NCI-H2196 treated with DMSO at 0.1 percent for 48 hours (cell line): ENCODE measurements around the gene LEKR1.

ENCODE experiments used
- DNase-seq: peaks from one replicate; lab custom pipeline; 2025; ENCODE audit not compliant: unreplicated experiment; lab: John Stamatoyannopoulos, UW

The LEKR1 gene

DNA sequence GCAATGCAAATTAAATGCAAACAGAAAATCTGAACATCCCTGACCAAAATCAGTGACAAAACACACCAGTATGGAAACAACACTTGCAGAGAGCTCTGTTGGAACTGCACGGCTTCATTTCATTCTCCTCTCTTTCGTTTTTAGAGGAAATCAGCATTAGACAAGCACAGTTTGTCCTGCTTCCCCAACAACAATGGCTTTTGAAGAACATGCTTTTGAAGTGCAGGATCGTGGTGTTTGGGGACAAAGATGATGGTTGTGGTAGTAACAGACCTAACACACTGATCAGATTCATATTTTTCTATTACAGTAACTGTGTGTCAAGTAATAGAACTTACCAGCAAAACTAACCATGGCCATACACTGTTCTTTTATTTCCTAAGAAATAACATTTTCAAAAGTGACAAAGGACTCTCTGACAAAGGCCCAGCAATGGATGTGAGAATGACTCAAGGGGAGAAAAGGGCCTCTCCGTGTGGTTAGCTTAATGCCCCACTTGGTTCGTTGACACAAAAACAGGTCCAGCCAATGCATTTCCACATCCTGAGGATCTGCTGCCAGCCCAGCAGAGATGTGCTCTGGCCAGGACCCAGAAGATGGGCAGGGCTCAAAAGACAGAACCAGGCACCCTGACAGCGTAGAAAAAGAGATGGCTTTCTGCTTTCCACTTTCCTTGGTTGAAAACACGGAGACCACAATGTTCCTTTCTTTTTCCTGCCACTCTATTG, 249.7 kb downstream of the LEKR1 start:
- no peak for DNase-seq

DNA sequence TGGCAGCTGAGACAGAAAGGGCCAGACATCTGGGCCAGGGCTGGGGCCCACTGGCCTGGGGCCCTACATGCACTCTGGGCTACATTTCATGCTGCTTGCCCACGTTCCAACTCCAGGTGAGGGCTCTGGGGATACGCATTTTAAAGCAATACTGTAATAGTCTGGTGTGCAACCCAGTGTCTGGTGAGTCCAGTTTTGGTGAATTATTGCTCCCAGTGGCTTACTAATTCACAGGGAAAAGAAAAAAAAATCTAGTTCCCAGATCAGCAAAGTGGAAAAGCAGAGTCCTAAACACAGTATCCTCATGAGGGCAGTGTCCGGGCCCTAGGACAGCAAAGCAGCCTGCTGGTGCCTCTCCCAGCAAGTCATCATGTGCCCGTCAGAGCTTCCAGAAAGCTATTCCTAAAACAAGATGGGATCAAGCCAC, 251.4 kb downstream of the LEKR1 start:
- DNase-seq, result no peak

DNA sequence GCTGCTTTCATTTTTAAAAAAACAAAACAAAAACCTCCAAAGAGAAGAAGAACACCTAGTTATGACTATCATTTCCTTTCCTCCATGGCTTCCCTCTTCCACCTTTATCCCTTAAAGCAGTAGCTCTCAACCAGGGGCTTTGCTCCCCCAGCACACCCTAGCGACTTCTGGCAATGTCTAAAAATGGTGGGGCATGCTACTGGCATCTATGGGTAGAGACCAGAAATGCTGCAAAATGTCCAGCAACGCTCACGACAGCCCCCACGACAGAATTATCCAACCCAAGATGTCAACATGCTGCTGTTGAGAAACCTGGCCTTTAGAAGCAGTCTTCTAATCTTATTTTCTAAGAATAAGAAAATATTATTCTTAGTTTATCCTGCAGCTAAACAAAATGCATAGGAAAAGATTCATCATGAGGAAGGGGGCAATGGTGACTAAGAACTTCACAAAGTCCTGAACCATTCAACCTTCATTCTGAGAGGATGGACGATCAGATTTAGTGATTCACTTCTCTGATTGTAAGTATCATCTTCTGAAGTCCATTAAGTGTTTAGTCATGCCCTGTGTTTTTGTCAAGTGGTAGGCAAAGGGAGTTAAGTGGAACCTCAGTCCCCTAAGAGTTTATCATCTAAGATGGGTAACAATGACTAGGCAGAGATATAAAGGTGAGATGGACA, 252.1 kb downstream of the LEKR1 start:
- no peak for DNase-seq

DNA sequence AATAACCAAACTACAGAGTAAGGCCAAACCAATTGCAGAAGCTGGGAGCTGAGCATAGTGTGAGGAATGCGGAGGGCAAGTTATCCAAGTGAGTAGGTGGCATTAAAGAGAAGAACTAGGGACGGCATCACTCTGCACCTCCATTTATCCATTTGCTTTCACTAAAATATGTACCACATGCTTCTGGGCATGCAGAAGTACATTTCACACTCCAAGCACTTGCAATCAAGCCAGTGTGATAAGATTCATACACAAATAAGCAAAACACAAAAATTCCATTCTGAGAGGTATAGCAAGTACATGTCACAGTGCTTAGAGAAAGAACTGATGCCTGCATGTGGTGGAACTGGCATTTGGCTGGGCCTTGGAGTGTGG, 252.6 kb downstream of the LEKR1 start:
- DNase-seq, result no peak

DNA sequence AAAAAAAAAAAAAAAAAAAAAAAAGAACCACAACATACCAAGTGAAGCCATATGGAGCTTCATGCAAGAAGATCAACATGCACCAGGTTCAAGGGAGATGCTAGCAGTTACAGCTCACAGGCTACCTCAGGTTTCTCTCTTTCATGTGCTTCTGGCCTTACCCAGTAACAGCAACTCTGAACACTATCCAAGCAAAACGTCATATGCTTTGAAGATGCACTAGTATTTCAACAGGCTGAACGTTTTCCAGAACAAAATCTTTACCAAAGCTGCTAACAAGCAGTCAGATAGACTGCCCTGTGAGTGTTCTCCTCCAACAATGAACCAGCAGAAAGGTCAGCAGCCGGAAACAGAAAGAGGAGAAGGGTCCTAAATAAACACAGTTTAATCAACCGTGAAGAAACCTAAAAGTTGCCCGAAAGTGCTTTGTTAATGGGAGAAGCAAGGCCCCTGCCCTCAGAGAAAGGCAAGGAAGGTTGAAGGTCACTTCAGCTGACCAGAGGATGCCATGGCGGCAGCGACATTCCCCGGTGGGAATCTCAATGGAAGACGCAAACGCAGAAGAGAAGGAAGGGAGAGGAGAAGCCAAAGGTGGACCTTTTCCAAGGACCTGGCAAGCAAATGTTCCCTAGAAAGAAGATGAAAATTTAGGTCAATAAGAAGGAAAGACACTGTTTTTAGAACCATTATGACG, 253.7 kb downstream of the LEKR1 start:
- no peak for DNase-seq

DNA sequence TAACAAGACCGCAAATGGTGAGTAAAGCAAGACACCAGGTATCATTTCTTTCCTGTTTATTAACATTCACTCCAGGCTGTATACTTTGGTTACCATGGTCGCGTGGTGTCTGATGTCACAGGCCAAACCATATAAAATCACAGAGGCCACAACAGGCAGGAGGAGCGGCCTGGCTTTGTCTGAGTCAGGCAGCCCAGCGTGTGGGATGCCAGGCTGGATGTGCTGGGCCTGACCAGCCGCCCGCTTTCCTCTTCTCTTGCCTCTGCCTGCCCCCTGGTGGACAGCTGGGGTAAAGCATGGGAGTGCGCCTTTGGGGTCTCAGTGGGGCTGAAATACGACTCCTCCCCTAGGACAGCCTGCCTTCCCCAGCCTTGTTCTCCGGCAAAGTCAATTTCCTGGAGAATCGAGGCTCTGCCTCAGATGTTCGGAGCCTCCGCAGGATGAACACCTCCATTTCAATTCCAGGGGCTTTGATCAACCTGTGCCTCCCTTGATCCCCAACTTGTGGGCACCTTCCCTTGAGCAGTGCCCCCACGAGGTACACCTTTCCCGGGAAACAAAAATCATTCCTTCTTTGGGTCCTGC, 255.6 kb downstream of the LEKR1 start:
- no peak for DNase-seq

DNA sequence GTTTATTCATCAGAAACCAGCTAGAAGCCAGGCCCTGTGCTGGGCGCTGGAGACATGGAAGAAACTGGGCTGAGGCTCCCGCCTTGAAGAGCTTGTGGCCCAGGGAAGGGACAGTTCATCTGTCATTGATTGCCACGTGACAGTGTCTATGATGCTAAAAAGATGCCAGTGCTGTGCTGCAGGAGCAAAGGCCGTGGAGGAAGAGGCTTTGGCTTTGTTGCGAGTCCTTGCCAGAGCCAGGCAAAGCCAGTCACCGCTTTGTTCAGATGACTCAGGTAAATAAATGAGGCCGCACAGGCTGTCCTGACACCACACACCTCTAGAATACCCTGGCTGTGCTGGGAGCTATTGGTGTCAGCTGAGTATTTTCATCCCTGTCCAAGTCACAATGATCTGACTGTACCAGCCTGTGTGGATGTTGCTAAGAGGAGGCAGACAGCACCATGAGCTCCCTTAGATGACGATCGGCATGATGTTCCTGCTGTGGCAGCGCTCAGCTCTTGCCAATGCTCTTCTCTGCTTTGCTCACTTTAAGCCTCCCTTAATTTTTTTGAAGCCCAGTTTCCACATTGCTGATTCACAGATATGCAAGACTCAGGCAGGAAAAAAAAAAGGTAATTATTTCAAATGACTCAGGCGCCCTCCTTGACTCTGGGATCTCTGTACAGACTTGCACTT, 256.3 kb downstream of the LEKR1 start:
- DNase-seq, result no peak

DNA sequence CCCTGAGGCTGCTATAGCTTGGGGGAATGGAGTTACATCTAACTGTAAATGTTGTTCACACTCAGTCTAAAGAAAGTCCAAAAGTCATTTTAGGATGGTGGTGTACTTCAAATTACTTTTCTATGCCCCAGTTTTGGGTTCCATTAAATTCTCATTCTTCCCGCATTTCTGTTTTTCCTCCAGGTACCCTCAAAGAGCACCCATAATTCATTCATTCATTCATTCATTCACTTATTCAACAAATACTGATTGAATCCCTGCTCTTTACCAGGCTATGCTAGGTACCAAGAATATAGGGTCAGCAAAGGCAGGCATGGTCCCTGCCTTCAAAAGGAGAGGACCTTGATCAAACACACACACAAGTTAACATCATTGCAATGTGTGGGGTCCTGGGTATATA, 257.7 kb downstream of the LEKR1 start:
- DNase-seq, result no peak

DNA sequence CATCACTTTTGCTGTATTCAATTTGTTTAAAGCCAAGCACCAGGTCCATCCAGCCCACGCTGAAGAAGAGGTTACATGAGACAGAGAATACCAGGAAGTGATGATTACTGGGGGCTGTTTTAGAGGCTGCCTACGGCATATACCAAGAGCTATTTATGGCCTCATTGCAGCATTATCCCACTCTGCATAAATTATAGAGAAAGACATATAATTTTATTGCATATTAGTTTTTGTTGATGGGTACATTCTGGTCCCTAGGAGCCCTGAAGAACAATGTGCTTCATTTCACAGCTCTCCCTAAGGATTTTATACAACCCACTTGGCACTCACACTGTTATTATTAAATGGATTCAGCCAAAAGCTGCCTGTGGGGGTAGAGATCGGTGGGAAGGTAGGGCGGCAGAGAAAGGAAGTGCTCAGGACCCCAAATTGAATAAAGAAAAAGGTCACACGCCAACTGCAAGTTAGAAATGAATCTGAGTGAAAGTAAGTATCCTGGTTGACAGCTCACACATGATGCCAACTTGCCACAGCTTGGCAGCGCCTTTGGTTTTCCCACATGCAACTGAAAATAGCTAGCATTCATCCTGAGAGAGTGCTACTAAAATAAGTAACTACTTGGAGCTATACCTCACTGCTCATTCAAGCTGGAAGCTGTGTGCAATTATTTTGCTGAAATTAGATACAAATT, 260.1 kb downstream of the LEKR1 start:
- no peak for DNase-seq

DNA sequence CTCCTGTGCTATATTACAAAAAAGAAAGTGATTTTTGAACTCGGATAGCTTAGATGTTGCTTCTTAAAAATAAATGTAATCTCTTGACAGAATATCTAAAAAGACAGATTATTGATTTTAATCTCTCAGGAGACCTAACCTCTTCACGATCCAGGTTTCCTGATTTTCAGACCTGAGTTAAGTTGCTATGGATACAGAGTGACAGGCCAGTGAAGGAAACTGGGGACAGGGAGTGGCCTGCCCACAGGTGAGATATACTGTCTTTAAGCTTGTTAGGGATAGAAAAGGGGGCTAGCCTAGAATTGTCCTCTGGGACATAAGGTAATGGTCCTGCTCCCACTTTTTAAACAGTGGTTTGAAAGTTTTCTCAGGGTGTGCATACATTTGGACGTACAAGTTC, 260.6 kb downstream of the LEKR1 start:
- DNase-seq, result no peak

DNA sequence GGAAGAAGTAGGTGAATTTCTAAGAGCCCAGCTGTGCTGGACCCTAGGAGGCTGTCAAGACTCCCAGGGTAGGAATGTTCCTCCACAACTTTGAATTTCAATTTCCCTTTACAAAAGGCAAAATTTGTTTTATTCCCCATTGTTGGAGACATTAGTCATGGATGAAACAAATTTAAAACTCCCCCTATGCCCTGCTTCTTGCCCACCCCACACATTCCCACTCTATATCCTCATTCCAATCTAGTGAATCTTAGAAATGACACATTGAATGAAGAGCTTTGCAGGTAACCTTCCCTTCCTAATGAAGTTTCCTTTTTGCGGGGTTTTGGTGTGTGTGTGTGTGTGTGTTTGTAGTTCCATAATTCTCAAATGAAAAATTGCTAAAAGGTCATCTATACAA, 261.2 kb downstream of the LEKR1 start:
- no peak for DNase-seq

DNA sequence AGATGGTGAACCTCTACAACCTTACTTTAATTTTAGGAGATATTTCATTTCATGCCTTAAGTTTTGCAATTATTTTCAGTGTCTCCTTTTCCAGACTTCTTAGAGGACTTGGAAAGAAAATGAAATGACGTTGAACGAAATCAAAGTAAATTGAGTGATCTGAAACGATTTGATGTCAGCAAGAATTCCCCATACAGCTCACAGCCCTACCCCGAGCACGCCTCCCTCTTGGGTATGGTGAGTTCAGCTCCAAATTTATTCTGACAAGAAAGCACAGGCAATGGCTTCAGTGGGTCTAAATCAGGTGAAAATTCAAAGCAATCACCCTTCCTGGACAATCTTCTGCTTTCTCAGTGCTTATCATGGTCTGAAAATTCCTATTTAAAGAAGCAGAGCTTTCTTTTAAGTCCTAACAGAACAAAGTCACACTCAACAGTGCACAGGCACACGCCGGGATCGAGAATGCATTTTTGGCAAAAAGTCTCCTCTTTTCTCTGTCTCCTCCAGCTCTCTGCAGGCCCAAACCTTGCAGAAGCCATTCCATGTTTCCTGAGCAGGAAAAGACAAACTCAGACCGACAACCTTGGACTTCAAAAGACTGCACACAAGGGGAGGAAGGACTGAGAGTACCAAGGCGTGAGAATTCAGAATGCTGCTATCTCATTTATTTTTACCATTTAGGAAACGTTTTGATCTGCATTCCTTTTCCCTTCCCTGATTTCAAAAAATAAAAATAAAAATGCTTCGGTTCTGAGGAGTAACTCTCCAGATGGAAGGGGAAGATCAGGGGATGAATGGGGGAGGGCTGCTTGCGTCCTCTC, 261.8 kb downstream of the LEKR1 start:
- DNase-seq, result no peak

DNA sequence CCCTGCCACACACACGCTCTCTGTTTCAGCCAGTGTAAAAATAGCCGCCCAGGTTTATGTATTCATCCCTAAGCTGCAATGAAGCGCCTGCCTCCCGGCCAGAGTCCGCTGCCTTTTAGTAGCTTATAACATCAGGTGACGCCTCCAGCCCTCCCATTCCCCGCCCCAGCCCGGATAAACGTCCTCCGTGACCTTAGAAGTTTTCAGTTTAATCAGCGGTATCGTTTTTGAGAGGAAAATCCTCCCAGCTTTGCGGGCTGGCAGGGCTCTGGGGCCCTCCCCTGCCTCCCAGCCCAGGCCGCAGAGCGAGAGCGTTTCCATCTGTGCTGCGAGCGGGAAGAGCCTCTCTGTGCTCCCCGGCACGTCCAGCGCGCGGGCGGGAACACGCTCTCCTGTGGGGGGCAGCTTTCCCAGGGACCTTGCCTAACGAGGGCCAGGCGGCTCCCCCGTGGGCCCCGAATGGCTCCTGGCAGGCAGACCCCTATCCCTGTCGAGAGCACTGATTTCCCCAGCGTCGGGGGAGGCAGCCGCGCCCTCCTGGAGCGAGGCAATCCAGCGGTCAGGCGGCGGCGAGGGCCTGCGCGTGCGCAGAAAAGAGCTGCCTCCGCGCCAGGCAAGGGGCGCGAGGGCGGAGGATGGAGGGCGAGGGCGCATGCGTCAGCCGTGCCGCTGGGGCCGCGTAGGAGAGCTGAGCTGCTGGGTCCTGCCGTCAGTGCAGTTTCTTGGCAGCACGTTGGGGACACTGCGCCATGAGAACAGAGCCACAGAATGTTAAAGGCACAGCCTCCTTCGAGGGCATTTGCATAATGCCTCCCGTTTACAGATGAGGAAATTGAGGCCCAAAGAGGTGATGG, 262.7 kb downstream of the LEKR1 start:
- no peak for DNase-seq

DNA sequence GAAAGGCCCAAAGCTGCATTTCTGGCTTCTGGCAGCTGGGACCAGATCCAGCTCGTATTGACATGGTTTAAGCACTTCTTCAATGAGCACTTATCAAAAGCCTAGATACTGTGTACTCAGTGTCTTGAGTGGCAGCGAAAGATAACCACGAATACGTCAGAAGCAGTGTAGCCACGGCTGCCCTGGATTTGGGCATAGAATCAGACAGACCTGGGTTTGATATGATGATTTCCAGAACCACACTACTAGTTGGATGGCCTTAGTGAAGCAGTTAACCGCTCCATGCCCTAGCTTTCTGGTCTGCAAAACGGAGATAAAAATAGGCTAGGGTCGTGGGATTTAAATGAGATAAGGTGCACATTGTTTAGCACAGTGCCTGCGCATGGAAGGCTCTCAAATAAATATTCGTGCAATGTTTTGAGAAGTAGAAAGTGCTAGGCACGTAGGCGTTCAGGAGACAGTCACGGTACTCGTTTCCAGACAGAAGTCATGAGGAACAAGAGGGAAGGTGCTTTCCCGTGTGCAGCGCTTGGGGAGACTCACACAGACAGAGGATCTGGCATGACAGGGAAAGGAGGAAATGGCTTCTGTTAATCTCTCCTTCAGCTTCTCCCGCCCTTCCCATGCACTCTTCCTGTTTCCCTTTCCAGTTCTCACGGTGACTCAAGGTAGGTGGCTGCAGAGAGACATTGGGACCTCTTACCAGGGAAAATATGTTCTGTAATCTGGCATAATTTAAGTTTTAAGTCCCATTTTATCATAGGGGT, 263.5 kb downstream of the LEKR1 start:
- no peak for DNase-seq

DNA sequence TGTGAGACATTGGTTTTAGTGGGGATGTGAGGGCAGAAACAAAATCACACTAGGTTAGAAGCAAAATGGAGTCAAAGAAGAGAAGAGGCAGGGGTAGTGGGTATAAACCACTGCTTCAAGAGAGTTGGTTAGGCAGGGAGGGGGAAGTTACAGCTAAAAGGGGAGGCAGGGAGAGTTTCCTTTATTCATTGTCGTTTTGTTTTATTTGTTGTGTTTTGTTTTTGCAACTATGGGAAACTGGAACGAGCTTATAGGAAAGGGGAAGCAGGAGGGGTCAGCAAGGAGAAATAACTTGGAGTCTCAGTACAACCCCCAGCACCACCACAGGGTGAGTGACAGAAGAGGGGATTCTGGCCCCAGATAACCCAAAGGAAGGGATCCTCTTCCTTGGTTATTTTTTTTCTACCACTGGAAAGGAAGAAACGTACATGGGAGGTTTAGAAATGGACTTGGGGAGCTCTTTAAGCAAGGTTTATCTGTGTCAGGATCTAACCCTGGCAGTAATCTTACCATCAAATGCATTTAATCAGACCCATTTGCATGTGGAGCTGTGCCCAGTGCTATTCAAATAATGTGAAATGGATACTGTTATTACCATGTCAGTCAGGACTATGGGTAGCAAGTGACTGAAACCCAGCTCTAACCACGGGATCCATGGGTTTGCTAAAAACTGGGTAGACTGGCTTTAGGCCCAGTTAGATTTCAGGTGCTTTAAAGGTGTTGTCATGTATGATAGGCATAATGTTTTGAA, 265.1 kb downstream of the LEKR1 start:
- no peak for DNase-seq

DNA sequence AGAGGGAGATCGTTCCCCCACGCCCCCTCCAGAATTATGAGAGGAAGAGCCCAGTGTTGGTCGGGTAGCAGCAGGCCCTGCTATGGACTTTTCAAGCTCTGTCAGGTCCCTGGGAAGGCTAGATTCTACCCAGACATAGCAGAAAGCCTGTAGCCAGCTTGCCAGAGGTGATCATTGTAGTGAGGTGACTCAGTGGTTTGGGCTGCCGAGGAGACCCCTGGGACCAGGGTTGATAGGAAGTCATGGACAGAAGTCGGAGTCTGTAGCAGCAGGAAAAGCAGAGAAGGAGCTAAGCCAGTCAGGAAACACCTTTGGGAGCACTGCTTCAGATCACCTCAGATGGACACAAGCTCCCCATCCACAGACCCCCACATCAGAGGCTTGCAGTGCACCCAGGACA, 266.1 kb downstream of the LEKR1 start:
- DNase-seq, result no peak

DNA sequence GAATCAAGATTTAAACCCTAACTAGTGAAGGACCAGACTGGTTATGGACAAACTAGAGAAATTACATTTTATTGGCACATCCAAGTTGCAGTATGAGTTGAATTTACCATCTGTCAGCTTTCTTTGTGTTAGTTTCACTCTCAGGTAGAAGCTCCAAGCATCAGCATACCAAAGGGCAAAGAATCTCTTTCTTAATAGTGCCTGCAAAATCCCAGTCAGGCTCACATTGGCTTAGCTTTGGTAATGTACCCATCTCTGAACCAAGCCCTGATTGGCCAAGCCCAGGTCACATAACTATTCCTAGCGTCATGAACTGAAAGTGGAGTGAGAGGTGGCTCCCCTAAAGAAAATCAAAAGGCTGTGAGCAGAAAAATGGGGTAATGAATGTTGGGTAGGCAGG, 266.9 kb downstream of the LEKR1 start:
- DNase-seq, result no peak

DNA sequence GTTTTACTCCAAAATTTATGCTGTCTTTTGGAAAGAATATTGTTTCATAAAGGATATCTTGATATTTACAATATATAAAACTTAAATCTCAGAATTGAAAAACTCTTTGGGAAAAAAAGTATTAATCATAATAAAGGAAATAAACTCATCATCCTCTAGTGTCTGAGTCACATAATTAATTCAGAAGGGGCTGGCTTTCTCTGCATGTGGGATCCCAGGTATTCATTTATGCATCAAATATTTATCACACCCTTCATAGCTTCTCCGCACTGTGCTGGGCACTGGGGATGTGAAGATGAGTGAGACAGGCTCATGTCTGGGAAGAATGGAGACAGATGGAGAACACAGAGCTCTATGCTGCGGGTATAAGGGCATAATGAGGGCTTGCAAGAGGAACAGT, 268.1 kb downstream of the LEKR1 start:
- no peak for DNase-seq
